Neuron (in vitro differentiated cells): ENCODE data around the gene FGF8.

ENCODE experiments used
- H2AFZ ChIP-seq: one replicate; pipeline ENCODE4 v1.6.1; 2013; ENCODE audit warnings: low read depth, mild to moderate bottlenecking, inconsistent platforms, low read length, moderate library complexity
- H3K27me3 ChIP-seq: one replicate; pipeline ENCODE4 v1.6.1; 2013; ENCODE audit warnings: low read length; ENCODE audit not compliant: insufficient read depth
- H3K36me3 ChIP-seq: one replicate; pipeline ENCODE4 v1.6.1; 2013; ENCODE audit warnings: low read length; ENCODE audit not compliant: insufficient read depth
- H3K4me1 ChIP-seq: one replicate; pipeline ENCODE4 v1.6.1; 2013; ENCODE audit warnings: low read length; ENCODE audit not compliant: insufficient read depth
- H3K4me3 ChIP-seq: 2 replicates; pipeline ENCODE4 v1.5.1; 2013; ENCODE audit warnings: mild to moderate bottlenecking, low read length, moderate library complexity
- H3K9me3 ChIP-seq: one replicate; pipeline ENCODE4 v1.6.1; 2013; ENCODE audit warnings: low read length

Gene FGF8

DNA sequence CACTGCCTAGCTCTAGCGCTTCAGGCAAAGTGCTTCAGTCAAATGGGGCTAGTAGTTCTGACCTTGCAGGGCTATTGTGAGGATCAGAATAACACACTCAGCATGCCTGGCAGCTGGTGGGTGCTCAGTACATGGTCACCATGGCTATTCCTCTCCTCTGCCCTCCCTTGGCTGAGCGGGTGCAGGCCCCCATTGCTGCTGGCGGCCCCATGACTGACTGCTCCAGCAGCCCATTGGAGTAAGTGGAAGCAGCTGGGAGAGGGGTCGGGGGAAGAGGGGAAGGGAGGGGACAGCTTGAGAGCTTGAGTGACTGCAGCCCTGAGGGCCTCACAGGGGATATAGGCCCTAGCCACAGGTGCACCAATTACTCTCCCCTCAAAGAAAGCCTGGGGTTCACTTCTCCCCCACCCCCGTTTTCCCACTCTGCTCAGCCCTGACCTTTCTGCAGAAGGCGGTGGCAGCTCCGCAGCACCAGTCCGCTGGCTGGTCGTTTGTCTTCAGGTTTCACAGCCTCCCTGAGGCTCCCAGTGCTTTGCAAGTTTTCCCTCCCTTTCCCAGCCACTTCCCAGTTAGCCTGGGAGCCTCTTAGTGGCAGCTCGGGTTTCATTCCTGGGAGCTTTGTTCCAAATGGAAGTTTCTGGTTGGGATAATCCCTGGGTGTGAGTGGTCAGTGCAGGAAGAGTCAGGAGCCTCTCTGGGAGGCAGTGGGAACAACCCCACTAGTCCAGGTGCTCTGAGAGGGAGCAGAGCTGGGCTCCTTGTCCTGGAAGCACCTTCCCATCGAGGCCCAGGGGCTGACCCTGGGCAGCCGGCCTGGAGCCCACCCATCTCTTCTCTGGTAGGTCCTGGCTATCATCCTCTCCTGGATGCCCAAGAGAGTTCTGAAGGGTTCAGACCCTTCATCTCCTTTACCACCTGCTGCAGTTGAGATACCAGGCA is 16.3 kb downstream of the FGF8 start:
- Histone ChIP-seq H3K36me3 (no peaks in the 10 kb centered on the region), H3K4me3 (no peak overlapping the region), H3K4me1 (no peaks in the 10 kb centered on the region), H2AFZ (no peak overlapping the region), H3K9me3 (no peaks in the 10 kb centered on the region), H3K27me3 (peaks cover 85% of the 10 kb centered on the region)

DNA sequence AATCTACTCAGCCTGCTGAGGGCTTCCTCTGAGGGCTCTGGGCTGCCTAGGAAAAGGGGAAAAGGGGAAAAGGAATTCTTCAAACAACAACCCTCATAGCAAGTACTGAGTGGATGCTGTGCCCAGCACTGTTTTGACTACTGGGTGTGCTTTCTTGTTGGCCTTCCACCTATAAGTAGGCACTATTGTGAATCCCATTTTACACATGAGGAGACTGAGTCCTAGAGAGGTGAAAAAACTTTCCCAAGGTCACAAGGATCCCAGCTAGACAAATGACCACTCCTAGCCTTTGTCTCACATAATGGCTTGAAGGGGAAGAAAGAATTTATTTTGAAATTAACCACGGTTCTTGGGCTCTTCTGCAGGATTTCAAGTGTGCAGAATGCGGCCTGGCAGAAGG is 17.1 kb downstream of the FGF8 start:
- peaks cover 90% of the 10 kb centered on the region for H3K27me3 ChIP-seq

DNA sequence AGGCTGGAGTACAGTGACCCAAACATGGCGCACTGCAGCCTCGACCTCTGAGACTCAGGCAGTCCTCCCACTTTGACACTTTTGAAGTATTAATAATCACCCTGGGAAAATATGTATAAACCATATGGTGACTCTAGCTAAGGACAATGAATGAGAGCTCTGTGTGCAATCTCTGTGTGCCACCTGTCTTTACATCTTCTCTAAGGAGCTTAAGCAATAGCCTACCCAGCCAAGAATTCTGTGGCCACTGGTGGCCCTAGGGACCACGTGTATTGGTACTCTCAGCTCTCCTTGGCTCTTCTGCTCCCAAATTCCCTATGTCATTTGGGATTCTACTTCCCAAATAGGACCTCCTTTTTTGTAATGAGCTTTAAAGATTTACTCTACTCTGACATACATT is 23.7 kb downstream of the FGF8 start:
- H3K4me3 ChIP-seq, result no peak overlapping the region
- peaks cover 12% of the 10 kb centered on the region for H3K4me1 ChIP-seq
- peaks cover 2% of the 10 kb centered on the region for H3K9me3 ChIP-seq
- peaks cover 45% of the 10 kb centered on the region for H3K27me3 ChIP-seq
- no peaks in the 10 kb centered on the region for H3K36me3 ChIP-seq
- no peak overlapping the region for H2AFZ ChIP-seq

More for the DNA sequence above, 17.1 kb downstream of the FGF8 start:
- H3K4me1 ChIP-seq, result no peaks in the 10 kb centered on the region
- no peak overlapping the region for H3K4me3 ChIP-seq
- no peak overlapping the region for H2AFZ ChIP-seq
- H3K36me3 ChIP-seq, result no peaks in the 10 kb centered on the region
- H3K9me3 ChIP-seq, result no peaks in the 10 kb centered on the region

DNA sequence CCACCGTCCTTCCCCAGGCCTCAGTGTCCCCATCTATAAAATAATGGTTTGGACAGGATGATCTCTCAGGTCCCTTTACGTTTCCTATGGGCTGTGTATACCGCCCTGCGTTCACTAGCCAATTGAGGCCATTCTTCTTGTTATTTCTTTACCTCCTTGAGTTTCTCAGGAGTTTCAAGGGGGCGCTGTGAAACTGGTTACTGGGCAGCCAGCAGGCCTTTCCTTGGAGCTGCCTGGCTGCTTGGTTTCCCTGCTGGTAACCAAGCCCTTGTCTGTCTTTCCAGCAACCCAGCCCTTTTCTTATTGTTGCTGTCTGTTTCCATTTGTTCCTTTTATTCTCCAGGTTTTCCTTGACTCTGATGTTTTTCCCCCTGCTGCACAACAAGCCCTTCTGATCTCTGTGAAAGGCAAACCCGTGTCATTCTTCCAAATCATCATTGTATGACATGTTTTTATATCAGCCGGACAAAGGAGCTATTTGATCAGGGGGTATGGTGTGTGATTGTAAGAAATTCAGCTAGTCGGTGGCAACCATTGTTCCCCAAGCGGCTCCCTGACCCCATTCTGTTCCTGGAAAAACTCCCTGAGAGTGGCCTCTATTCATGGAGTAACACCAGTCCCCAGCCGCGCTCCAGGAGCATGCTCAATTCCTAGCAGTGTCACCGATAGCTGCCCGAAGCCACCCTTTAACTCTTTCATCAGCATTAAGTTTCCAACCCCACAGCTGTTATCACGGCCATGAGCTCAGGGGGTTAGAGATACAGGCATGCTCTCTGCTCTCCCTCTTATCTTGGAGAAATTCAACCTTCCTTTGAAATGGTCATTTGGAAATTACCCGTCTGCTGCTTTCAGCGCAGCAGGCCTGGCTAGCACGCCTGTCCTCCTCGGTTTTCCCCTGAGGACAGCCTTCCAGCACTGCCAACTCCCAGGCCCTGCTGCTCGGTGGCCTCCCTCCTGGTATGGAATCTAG is 26.6 kb downstream of the FGF8 start:
- Histone ChIP-seq H2AFZ (no peak overlapping the region), H3K9me3 (peaks cover 2% of the 10 kb centered on the region), H3K4me3 (no peak overlapping the region), H3K36me3 (no peaks in the 10 kb centered on the region), H3K27me3 (peaks cover 48% of the 10 kb centered on the region), H3K4me1 (peaks cover 12% of the 10 kb centered on the region)

DNA sequence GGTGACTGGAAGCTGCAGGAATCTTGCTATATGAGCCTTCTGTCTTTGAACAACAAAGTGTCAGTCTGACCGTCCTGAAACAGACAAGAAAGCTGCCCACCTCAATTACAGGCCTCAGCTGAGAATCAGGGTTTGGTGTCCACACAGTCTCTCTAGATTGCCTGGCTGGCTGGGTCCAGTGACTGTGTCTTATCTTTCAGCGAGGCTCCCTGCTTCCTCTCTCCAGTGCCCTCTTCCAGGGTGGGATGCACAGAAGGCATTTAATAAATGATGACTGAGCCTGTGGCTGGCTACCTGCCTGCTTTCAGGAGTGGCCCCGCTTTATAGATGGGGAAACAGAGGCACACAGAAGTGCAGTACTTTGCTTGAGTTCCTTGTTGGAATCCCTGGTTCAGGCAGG is 27.4 kb downstream of the FGF8 start:
- peaks cover 12% of the 10 kb centered on the region for H3K4me1 ChIP-seq
- peaks cover 45% of the 10 kb centered on the region for H3K27me3 ChIP-seq

DNA sequence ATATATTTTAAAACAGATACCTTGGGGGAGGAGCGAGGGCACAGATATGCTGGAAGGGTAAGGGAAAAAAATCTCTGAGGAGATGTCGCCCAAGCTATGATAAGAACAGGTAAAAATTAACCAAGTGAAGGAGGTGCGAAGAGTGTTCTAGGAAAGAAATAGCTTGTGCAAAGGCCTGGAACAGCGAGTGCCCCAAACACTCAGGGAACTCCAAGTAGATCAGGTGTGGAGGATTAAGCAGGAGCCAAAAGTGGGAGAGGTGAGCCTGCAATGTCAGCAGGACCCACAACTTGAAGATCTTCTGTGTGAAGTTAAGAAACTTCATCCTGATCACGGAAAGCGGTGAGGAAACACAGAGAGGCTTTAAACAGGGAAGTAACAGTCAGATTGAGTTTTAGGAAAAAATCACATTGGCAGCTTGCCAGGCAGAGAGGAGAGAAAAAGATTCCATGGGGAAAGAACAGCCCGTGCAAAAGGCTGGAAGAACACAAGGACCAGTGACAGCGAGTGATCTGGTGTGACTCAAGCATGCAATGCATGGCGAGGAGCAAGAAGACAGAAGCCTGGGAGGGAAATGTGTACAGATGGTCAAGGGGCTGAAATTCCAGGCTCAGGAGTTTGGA is 30.7 kb downstream of the FGF8 start:
- Histone ChIP-seq H3K36me3 (no peaks in the 10 kb centered on the region), H3K27me3 (peaks cover 53% of the 10 kb centered on the region), H3K9me3 (peaks cover 4% of the 10 kb centered on the region), H3K4me3 (no peak overlapping the region), H2AFZ (no peak overlapping the region), H3K4me1 (peaks cover 12% of the 10 kb centered on the region)

More for the DNA sequence above, 27.4 kb downstream of the FGF8 start:
- H2AFZ ChIP-seq, result no peak overlapping the region
- no peaks in the 10 kb centered on the region for H3K36me3 ChIP-seq
- no peak overlapping the region for H3K4me3 ChIP-seq
- H3K9me3 ChIP-seq, result peaks cover 2% of the 10 kb centered on the region

DNA sequence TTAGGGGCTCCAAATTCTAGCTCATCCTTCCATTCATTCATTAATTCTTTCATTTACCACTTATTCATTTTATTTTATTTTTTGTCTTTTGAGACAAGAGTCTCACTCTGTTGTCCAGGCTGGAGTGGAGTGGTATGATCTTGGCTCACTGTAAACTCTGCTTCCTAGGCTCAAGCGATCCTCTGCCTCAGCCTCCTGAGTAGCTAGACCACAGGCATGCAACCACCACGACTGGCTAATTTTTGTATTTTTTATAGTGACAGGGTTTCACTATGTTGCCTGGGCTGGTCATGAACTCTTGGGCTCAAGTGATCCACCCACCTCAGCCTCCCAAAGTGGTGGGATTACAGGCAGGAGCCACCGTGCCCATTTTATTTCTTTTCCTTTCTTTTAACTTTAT is 31.6 kb downstream of the FGF8 start:
- H3K9me3 ChIP-seq, result peaks cover 4% of the 10 kb centered on the region
- H3K27me3 ChIP-seq, result peaks cover 60% of the 10 kb centered on the region
- H2AFZ ChIP-seq, result no peak overlapping the region
- H3K36me3 ChIP-seq, result no peaks in the 10 kb centered on the region
- no peak overlapping the region for H3K4me3 ChIP-seq
- peaks cover 12% of the 10 kb centered on the region for H3K4me1 ChIP-seq

DNA sequence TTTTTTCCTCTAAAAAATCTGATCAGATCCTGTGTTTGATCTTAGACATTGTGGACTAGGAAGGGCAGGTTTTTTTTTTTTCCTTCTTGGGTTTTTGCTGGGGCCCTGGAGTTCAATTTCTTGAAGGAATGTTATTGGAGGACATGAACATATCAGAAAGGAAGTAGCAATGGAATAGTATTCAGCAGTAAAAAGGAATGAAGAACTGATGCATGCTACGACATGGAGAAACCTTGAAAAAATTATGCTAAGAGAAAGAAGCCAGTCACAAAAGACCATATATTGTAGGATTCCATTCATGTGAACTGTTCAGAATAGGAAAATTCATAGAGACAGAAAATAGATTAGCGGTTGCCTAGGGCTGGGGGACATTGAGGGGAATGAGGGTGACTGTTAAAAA is 34.0 kb downstream of the FGF8 start:
- Histone ChIP-seq H3K27me3 (peaks cover 68% of the 10 kb centered on the region), H3K4me3 (no peak overlapping the region), H3K36me3 (no peaks in the 10 kb centered on the region), H2AFZ (no peak overlapping the region), H3K9me3 (peaks cover 4% of the 10 kb centered on the region), H3K4me1 (no peaks in the 10 kb centered on the region)

DNA sequence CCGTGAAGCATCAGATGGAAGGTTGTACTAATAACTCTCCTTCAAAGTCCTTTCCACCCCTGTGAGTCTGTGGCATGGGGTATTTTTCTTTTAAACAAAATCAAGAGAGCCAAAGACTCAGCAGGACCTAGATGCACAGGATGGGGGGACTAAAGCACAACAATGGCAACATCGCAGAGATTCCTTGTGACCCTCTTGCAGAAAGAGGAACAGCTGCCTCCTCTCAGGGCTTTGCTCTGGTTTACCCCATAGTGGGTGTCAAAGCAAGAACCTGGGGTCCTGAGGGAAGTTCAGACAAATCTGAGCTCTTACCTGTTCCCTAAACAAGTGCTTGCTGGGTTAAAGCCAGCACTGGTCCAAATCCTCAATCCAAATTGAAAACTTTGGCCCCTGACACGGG is 39.2 kb downstream of the FGF8 start:
- Histone ChIP-seq H3K4me1 (no peaks in the 10 kb centered on the region), H2AFZ (no peak overlapping the region), H3K9me3 (peaks cover 4% of the 10 kb centered on the region), H3K36me3 (no peaks in the 10 kb centered on the region), H3K4me3 (no peak overlapping the region), H3K27me3 (peaks cover 72% of the 10 kb centered on the region)

DNA sequence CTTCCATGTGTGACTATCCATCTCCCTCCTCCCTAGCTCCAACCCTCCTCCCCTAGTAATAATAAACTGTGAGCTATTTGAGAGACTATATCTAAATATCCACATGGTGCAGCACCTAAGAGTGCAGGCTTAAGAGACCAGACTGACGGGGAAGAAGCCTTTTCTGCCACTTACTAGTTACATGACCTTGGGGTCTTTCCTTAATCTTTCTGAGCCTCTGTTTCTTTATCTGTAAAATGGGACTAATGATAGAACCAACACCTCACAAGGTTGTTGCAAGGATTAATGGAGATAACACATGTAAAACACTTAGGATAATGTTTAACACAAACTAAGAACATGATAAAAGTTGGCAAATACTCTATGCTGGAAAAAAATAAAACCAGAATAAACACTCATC is 43.8 kb downstream of the FGF8 start:
- Histone ChIP-seq H3K27me3 (peaks cover 64% of the 10 kb centered on the region), H3K4me1 (no peaks in the 10 kb centered on the region), H3K4me3 (no peak overlapping the region)

DNA sequence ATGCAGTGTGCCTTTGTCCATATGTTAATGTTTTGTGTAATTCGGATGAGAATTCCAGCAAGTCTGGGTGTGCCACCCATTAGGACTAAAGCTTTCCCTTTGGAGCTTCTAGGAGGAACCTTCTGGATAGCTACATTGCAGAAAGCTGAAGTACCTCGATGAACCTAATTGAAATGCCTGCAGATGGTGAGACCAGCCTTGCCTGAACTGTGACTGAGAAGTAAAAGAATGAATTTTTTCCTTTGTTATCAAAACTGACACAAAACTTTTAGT is 49.9 kb downstream of the FGF8 start:
- no peak overlapping the region for H2AFZ ChIP-seq
- H3K4me3 ChIP-seq, result no peak overlapping the region
- peaks cover 61% of the 10 kb centered on the region for H3K27me3 ChIP-seq
- peaks cover 16% of the 10 kb centered on the region for H3K4me1 ChIP-seq
- no peaks in the 10 kb centered on the region for H3K36me3 ChIP-seq
- no peaks in the 10 kb centered on the region for H3K9me3 ChIP-seq

More for the DNA sequence above, 43.8 kb downstream of the FGF8 start:
- no peak overlapping the region for H2AFZ ChIP-seq
- no peaks in the 10 kb centered on the region for H3K9me3 ChIP-seq
- H3K36me3 ChIP-seq, result no peaks in the 10 kb centered on the region

DNA sequence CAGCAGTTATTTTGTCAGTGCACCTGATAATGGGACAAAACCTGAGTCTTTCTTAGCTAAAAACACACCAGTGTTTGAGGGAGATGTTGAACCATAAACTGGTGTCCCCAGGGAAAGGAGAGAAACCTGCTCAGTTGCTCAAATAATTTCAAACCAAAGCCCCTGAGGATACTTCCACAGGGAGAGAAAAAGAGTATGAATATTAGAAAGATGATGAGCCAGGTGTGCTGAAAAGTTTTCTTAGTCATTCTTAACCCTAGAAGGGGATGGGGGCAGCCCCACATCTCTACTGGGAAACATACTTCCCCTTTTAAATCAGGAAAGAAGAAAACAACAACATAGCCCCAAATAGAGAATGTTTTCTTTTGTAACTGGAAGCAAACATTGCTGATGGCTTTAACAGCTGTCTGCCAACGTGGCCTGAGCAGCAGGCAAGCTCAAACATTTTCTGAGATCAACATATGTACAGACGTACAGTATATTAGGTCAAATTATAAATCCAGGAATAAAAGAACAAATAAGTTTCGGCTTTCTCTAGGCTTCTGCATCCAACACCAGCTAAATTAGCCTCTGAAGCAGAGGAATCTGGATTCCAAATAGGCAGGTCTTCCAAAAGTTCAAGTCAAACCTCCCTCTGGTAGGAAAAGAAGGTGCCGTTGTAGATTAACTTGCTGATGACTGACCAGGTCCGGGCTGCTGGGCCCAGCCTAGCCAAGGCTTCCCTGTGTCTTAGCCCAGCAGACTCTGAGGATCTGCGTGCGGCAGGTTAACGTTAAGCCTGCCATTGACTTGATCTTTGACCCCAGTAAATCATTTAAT is 50.4 kb downstream of the FGF8 start:
- peaks cover 16% of the 10 kb centered on the region for H3K4me1 ChIP-seq
- no peaks in the 10 kb centered on the region for H3K9me3 ChIP-seq
- peaks cover 65% of the 10 kb centered on the region for H3K27me3 ChIP-seq
- H3K36me3 ChIP-seq, result no peaks in the 10 kb centered on the region
- no peak overlapping the region for H3K4me3 ChIP-seq
- H2AFZ ChIP-seq, result no peak overlapping the region
